Stimulated activated CD4-positive, alpha-beta T cell treated with anti-CD3 and anti-CD28 coated beads, Interleukin-12 subunit alpha, Interleukin-12 subunit beta, amount 100 ng/mL, for 48 hours (primary cell): Measurements from ENCODE around the gene MAL.
"Not testable (repeated sequence)": the region's sequence is repeated elsewhere in the genome, so short reads cannot be mapped to it uniquely, and the experiment has no call there.

Source experiments
- DNase-seq, 3 donors: peaks; one replicate each; pipeline ENCODE4 v3.0.0-alpha.2; 2020; ENCODE audit warnings: low read depth in 2 of 3, low spot score in 1 of 3

The MAL gene

DNA sequence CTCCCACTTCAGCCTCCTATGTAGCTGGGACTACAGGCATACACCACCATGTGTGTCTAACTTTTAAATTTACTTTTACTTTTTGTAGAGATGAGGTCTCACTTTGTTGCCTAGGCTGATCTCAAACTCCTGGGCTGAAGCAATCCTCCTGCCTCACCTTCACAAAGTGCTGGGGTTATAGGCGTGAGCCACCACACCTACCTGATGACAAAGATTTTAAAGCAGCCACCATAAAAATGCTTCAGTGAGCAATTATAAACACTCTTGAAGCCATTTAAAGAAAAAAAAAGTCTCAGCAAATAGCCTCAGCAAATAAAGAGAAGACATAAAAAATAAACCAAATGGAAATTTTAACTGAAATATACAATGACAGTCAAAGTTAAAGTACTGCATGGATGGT, 60.5 kb downstream of the MAL start:
- no peak for DNase-seq

DNA sequence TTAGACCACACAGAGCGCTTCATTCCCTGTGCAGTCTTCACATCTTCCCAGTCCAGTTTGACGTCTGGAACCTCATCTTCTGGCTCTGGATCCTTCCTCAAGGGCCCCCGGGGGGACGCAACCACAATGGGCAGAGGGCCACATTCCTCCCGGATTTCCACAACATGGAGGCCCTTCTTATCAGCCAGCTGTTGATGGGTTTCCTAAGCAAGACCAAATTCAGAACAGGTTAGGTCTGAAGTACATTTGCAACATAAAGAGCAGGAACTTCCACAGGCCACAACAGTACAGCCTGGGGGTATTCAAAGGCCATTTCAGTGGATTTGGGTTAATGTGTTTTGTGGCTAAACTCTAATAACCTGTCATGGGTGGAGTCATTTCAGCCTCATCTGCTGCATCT, 61.9 kb downstream of the MAL start:
- no peak for DNase-seq

DNA sequence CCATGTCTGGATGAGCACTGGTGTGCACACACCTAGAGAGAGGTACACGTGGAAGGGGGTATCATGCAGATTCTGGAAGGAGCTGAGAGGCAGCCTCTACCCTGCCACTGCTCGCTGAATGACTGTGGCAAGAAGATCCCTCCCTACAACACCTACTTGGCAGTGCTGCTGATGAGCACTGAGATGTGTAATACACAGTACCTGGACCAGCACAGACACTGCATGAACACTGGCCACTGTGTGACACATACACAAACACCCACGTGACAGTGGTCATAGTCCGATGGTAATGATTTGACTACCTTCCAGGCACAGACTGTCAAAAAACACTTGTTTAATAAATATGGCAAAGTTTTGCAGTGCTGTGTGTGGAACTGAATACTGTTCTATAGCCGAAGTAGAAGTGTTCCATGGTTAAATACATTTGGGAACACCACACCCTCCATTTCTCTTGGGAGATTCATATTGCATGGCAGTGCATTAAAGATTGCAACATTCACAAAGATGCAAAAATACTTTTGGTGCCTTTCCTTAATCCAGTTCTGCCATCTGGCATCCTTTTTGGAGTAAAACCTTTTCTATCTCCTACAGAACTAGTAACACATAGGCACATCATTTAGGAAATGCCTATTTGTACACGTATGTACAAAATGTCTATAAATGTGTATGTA, 66.5 kb downstream of the MAL start:
- DNase-seq: no peak

DNA sequence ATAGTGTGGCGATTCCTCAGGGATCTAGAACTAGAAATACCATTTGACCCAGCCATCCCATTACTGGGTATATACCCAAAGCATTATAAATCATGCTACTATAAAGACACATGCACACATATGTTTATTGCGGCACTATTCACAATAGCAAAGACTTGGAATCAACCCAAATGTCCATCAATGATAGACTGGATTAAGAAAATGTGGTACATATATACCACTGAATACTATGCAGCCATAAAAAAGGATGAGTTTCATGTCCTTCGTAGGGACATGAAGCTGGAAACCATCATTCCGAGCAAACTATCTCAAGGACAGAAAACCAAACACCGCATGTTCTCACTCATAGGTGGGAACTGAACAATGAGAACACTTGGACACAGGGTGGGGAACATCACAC, 72.8 kb downstream of the MAL start:
- not testable (repeated sequence) for DNase-seq

DNA sequence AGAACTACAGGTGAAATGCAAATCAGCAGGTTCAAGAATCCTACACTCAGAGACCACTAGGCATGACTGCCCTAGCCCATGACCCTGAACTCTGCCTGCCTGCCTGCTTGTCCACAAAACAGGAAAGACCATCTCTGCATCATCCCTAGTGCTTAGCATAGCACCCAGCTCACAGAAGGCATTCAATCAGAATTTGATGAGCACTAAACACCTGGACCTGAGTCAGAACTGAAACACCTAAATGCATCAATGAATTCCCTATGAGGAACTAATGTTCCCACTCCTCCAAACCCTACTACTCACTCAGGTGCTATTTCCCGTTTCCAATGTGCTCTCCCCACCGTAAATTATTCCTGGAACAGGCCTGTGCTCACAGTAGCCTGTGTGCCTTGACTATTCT, 74.4 kb downstream of the MAL start:
- DNase-seq: no peak
